Measurements from ENCODE around the gene TTC24.

TTC24 gene

DNA sequence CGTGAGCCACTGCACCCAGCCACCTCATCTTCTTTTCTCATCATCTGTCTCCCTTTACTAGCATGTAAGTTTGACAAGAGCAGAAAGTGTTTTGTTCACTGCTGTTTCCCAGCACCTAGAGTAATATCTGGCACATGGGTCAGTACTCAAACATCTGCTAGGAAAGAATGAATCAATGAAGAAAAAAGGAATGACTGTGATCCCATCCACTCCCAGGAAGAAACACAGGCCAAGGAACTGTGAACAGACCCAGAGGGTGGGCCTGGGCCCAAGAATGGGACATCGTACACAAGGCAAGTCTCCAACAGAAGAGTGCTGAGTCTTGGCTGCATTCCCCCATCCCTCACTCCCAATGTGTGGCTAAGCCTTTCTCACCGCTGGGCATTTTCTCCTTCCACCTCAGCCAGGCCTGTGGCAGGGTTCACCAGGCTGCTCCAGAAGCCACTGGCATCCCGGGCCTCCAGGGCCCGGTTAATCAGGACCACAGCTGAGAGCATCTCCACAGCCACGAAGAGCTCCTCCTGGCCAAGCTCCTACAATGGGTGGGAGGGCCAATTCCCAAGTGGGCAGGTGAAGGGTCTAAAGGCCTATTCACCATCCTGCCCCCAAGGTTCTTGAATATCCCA is 25.6 kb upstream of the TTC24 start:
- H3K27ac ChIP-seq: no peak overlapping the region
- no peak for DNase-seq (ENCODE audit: low read depth, low spot score)

DNA sequence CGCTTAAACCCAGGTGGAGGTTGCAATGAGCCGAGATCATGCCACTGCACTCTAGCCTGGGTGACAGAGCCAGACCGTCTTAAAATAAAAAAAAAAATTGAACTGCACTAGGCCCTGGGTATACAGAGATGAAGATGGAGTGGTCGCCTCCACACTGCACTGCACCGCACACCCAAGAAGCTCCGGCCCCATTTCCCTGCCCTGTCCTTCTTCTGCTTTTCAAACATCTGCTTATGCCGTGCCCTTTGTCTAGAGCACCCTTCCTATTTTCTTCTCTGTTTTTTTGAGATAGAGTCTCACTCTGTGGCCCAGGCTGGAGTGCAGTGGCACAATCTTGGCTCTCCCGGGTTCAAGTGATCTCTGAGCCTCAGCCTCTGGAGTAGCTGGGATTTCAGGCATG is 24.6 kb upstream of the TTC24 start:
- DNase-seq (ENCODE audit: low read depth, low spot score): no peak
- no peak overlapping the region for H3K27ac ChIP-seq

DNA sequence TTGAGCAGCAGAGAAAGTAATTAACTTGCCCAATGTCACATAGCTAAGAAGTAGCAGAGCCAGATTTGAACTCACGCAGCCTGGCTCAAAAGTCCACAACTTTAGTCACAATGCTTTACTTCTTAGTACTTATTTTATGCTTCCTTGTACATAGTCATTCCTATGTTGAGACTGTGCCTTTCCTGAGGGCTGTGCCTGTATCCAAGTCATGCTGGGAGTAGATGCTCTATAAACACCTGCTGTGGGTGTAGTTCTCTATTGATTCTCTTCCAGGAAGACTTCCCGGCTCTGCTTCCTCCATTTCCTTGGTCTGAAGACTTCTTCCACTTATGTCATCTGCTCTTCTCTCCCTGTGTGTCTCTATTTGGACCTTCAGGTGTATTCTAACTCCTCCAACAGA is 23.8 kb upstream of the TTC24 start:
- H3K27ac ChIP-seq: no peak overlapping the region
- DNase-seq (ENCODE audit: low read depth, low spot score): no peak

DNA sequence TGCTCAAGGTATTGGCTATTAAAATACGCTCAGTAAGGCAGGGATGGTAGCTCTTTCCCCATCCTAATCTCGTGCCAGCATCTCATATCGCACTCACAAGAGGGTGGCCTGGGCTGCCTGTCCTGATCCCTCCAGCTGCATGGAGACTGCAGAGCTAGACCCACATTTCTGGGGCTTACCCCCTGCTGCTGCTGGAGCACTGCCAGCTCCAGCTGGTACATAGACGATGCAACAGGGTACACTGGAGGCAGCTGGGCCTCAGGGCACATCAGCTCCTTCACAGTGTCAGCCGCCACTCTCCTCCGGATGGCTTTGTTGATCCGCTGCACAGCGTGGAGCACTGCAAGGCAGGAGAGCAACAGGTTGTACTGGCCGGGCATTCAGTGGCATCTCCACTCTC is 23.2 kb upstream of the TTC24 start:
- H3K27ac ChIP-seq: no peak overlapping the region
- no peak for DNase-seq (ENCODE audit: low read depth, low spot score)

DNA sequence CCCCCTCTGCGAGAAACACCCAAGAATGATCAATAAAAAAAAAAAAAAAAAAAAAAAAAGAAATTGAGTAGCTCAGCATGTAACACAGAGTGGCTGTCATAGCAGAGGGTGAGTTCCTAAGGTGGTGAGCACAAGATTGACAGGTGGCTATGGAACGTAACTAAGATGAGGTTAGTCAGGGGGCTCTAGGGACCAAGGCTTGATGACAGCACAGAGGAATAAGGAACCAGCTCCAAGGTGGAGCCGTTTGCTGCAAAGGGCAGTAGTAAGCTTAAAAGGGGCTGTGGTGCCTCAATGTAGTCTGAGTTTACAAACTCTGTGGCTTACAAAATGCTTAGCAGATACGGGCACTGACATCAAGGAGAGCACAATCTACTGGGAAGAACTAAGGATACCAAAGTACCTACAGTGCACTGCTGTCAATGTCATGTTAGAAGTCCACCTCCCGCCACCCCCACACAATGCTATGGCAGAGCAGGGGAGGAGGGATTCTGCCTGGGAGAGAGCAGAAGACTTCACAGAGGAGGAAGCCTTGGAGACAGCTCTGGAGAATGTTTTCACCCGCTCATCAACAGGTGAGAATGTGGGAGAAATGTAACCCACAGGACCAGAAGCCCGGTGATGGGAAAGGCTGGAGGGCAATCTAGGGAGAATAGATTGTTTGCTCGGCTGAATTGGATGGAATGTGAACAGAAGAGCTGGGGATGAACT is 20.3 kb upstream of the TTC24 start:
- DNase-seq (ENCODE audit: low read depth, low spot score): no peak
- no peak overlapping the region for H3K27ac ChIP-seq

DNA sequence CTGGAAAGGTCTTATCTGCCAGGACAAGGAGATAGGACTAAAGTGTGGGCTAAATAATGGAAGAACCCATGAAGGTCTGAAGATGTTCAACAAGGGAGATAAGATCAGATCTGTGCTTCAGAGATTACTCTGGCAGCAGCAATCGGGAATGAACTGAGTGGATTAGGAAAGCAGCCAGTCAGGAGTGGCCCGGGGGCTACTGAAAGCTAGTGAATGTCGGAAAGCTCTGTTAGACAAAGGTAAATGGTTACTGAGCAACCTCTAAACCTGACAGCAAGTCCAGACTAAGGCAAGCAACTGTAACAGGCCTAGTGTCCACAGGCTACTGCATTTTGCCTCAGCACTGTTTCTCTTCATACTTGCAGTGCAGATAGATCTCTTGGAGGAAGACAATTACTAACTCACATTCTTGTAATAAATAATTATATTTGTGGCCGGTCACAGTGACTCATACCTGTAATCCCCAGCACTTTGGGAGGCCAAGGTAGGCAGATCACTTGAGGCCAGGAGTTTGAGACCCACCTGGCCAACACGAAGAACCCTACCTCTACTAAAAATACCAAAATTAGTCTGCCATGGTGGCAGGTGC is 19.6 kb upstream of the TTC24 start:
- H3K27ac ChIP-seq: no peak overlapping the region
- no peak for DNase-seq (ENCODE audit: low read depth, low spot score)

DNA sequence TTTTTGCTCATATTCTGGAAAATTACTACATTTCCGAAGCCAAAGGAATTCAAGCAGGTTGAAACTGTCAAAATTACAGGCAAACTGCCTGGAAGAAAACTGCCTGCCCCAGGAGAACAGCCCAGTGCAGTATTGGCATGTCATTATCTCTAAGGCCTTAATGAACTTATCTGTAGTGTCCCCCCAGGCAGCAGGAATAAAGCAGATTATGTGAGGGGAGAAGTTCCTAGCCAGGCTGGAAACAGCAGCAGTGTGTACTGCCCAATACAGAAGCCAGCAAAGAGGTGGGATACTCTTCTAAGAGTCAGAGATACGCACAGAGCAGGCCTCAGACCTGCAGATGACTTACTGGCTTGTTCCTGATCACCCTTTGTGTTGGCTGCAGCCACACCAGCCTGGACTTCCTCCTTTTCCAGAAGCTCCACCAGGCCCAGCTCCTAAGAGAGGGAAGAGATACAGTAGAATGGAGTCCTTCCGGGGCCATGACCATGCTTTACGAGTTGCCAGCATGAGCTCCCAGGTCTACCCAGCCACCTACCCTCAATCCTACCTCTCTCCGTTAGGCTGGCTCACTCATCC is 18.8 kb upstream of the TTC24 start:
- no peak for DNase-seq (ENCODE audit: low read depth, low spot score)
- no peak overlapping the region for H3K27ac ChIP-seq

DNA sequence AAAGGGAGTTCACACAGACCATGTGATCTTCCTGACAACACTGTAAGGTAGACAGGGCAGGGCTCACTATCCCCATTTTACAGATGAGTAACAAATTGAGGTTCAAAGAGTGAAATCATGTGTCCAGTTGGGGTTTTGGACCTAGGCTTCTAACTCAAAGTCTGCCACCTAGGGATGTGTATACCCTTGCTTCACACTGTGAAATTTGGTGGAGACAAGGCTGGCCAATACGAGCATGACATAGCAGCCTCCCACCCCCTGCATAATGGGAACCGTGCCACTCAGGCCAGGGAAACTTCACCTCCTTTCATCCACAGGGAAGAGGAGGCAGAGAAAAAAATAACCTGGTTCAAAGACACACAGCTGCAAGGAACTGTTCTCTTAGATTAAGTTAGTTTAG is 14.0 kb upstream of the TTC24 start:
- DNase-seq (ENCODE audit: low read depth, low spot score): no peak
- H3K27ac ChIP-seq: no peak overlapping the region

DNA sequence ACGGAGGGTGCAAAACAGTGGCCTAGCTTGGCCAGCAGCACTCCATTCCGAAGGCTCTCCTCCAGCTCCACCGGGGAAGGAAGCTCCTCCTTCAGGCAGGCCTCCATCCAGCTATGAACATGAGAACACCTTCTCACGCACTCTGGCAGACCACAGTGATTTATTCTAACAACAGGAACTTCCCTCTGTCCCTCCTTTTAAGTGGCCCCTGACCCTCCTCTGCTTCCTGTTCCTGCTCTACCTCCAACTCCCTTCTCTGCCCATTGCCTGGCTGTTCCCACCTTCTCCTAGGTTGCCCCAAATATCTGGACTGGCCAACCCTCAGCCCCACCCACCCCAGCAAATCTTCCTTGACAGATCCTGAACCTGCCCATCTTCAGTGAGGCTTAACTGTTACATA is 13.1 kb upstream of the TTC24 start:
- H3K27ac ChIP-seq: no peak overlapping the region
- DNase-seq (ENCODE audit: low read depth, low spot score): no peak

DNA sequence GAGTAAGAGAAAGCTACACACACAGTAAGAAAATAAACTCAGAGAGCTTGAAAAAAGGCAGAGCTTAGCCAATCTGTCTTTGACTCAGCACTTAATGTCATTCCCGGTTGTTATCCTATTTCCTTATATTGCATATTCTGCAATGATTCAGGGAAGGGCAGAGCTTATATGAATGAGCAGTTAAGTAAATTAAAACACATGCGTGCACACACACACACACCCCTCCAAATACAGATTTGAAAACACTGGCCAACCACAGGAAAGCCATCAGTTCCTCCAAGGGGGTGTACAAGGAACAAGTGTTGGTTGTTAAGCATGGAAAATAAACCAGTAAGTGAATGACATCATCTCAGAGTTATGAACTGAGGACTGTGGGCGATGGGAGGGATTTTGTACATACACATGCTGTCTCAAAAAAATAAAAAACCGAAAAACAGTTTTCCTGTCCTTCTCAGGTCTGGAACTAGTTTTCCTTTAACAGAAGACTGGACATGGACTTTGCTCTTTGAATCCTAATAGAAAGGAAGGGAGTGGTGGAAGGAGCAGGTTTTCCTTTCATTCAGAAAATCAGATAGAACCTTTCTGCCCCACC is 8.2 kb upstream of the TTC24 start:
- peak; percentile 78 for DNase-seq (ENCODE audit: low read depth, low spot score)
- peak overlapping the region; percentile 76 for H3K27ac ChIP-seq

DNA sequence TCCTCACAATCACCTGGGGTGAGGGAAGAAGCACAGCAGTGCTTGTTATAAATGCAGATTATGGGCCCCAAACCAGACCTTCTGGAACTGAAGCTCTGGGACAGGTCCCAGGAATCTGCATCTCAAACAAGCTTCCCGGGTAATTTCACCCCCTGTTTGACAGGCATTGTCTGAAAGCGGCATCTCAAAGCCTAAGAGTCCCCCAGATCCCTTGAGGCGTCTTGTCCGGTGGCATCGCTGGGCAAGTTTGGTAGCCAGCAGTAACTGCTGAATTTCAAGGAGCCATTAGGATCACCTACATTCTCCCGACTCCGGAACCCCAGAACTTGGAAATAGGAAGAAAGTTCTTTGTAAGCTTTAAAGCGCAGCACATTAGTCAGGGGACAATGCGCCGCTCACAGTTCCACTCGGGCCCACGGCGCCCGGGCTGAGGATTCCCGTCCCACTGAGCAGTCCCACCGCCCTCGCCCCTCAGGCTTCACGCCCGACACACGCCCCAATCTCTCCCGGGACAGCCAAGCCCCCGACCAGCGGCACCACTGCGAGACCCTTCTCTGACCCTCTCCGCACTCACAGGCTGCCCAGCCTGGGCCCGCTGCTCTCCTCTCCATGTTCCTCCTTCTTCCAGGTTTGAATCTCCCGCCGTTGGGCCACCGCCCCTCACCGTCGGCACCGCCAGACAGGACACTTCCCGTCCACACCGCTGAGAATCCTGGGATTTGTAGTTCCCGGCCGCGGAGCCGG is 7.4 kb upstream of the TTC24 start, which contains the start of gene IQGAP3:
Gene IQGAP3, minus strand, starts transcription at position 647 of the 744 bp plus-strand sequence. Its CDS starts 36 bp downstream, at position 611.
- peak within 1 kb of the TSS; percentile 76 for H3K27ac ChIP-seq

DNA sequence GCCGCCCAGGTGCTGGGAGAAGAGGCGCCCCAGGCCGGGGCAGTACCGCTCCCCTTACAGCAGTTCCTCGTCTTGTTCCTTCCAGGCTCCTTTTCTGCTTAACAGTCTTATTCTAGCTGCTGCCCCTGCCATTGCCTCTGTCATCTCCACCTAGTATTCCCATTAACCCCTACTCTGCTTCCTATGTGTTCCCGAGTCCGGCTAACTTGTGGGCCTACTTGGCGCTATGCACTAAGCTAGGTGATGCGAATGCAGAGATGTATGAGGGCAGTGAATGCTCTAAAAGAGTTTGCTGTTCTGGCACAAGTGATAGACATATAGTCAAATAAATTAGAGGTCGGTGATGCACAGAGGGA is 6.9 kb upstream of the TTC24 start:
- DNase-seq (ENCODE audit: low read depth, low spot score): no peak
- no peak overlapping the region for H3K27ac ChIP-seq

More for the DNA sequence above, 7.4 kb upstream of the TTC24 start, which contains the start of gene IQGAP3:
- DNase-seq (ENCODE audit: low read depth, low spot score): peak; percentile 39

DNA sequence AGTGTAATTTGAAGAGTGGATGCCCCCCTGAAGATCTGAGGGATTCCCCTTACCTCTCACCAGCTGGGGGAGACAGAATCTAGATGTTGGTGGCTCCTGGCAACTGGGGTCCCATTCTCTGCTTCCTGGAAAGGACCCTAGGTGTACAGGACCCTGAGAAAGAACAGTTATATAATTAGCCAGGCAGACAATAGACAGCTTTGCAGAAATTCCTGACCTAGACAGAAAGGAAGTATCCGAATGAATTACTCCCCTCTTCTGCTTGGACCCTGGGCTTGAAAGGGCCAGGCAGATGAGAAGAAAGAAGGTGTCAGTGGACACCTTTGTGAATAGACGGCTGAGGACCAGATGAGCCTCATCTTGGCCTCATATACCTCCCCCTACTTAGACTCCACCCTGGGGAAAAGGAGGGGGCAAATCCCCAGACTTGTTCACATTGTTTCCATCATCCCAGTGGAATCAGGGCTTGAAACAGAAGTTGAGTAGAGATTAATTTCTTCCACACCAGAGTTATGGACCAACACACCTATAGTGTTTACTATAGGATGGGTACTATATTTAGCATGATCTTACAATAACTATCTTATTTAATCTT is 5.4 kb upstream of the TTC24 start:
- no peak for DNase-seq (ENCODE audit: low read depth, low spot score)
- no peak overlapping the region for H3K27ac ChIP-seq

DNA sequence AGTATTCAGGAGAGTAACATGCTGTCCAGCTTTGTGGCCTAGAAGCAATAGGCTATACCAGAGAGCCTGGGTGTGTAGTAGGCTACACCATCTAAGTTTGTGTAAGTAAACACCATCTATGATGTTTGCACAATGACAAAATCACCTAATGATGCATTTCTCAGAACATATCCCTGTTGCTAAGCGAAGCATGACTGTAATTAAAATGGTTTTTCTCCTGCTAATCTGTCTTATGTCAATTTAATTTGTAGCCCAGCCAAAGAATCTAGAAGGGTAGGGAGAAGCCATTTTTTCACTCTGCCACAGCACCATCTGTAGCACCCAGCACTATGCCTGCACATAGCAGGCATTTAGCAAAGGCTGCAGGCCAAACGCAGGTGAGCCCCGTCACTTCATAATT is 2.0 kb upstream of the TTC24 start:
- H3K27ac ChIP-seq: no peak overlapping the region
- DNase-seq (ENCODE audit: low read depth, low spot score): no peak

DNA sequence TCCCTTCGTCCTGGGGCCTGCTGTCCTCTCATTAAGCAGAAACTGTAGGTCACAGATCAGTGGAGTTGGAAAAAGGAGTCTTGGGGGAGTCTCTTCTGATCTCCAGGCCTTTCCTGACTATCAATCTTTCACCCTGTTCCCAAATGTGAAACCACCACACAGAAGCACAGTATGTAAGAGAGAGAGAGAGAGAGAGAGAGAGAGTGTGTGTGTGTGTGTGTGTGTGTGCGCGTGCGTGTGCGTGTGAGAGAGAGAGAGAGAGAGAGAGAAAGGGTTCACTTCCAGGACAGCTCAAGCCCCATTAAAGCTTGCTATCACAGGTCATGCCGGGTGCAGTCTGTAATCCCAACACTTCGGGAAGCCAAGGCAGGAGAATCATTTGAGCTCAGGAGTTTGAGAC is 1.5 kb upstream of the TTC24 start:
- DNase-seq (ENCODE audit: low read depth, low spot score): no peak
- no peak overlapping the region for H3K27ac ChIP-seq

DNA sequence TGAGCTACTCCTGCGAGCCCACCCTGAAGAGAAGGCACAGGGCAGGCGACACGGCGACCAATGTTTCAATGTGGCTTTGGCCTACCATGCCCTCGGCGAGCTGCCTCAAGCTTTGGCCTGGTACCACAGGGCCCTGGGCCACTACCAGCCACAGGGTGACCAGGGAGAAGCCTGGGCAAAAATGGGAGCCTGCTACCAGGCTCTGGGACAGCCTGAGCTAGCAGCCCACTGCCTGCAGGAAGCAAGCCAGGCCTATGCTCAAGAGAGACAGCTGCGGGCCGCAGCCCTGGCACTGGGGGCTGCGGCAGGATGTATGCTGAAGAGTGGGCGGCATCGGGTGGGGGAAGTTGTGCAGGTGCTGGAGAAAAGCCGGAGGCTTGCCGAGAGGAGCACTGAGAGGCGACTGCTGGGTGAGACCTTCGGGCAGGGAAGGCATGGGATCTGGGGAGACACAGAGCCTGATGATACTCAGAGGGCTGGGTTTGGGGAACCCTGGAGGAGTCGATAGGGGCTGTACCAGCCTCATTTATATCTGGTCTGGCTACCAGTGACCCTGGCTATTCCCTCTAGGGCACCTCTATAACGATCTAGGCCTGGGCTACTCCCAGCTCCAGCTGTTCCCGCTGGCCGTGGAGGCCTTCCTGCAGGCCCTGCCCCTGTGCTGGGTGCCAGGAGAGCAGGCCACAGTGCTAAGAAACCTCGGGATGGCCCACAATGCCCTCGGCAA is 2.3 kb downstream of the TTC24 start:
- no peak overlapping the region for H3K27ac ChIP-seq
- DNase-seq (ENCODE audit: low read depth, low spot score): no peak

DNA sequence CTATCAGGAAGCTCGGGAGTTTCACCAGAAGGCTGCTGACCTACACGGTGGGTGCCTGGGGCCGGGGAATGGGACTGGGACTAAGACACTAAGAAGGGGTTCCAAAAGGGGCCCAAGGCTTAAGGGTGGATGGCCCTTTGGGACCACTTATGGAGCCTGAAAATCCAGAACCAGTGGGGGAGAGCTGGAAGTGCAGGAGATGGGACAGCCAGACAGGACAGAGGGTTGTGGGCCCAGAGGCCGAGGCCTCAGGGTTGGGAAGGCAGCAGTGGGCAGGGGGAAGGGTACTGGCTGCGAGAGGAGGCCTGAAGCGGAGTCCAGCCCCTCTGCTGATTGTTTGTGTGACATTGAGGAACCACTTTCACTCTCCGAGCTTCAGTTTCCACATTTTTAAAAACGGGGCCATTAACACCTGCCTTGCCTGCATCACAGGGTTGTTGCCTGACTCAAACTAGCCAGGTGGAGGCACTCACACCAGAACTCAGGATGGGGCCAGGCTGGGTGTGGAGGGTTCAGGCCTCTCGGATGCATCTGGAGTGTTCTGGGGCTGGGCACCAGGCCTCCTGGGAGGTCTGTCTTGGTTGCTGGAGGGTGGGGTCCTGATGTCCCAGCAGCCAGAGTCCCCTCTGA is 3.0 kb downstream of the TTC24 start:
- no peak for DNase-seq (ENCODE audit: low read depth, low spot score)
- no peak overlapping the region for H3K27ac ChIP-seq

DNA sequence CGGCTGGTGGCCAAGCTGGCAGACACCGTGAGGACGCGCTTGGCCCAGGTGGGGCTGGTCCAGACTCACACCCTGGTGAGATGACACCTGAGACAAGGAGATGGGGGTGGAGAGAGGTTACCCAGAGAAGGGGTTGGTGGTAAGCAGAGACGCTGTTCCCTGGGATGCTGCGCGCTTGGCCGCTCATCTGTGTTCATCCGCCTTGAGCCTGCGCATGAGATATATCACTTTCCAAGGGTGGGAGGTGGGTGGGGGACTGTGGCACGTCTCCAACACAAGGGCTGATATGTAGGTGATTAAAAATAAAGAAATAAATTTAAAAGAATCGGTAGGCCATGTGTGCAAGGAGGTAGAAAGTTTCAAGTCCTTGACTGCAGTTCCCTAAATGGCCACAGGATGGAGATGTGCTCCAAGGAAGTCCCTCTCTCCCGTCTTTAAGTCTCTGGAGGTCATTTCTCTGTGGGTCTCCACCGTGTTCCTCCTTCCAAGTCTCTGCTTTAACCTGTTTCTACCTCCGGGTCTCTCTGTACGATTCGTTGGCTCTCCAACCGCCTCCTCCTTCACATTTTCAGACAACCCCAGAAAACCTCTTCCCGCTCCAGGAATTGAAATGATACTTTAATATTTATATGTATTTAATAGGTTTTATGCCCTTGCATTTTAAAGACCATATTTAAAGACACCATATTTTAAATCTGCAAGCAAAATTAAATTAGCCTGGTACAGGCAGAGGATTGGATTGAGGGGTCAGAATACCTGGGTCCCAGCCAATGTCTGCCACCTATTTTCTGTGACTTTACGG is 4.5 kb downstream of the TTC24 start:
- no peak overlapping the region for H3K27ac ChIP-seq
- DNase-seq (ENCODE audit: low read depth, low spot score): peak; percentile 31

Data from epithelial cell of prostate (primary cell).